ENCODE results near the gene ZNF629.

- TF ChIP-seq, protein P1, sequence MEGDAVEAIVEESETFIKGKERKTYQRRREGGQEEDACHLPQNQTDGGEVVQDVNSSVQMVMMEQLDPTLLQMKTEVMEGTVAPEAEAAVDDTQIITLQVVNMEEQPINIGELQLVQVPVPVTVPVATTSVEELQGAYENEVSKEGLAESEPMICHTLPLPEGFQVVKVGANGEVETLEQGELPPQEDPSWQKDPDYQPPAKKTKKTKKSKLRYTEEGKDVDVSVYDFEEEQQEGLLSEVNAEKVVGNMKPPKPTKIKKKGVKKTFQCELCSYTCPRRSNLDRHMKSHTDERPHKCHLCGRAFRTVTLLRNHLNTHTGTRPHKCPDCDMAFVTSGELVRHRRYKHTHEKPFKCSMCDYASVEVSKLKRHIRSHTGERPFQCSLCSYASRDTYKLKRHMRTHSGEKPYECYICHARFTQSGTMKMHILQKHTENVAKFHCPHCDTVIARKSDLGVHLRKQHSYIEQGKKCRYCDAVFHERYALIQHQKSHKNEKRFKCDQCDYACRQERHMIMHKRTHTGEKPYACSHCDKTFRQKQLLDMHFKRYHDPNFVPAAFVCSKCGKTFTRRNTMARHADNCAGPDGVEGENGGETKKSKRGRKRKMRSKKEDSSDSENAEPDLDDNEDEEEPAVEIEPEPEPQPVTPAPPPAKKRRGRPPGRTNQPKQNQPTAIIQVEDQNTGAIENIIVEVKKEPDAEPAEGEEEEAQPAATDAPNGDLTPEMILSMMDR (IDR thresholded peaks at IDR 0.05), result no peak
- TF ChIP-seq POLR2A (IDR thresholded peaks at IDR 0.05), result no peak
Measured at GRCh38 chr16:30775131-30775391, 11.9 kb downstream of the ZNF629 start.
